HG02884 (cell line): ENCODE data around the gene SMCR8.
"Not testable (repeated sequence)": the region's sequence is repeated elsewhere in the genome, so short reads cannot be mapped to it uniquely, and the experiment has no call there.

Source experiments
- ATAC-seq: cut with Tn5 transposase; IDR thresholded peaks from one replicate; pipeline ENCODE4 v1.9.1; 2021; ENCODE audit warnings: mild to moderate bottlenecking, moderate library complexity; ENCODE audit not compliant: unreplicated experiment

SMCR8 gene

DNA sequence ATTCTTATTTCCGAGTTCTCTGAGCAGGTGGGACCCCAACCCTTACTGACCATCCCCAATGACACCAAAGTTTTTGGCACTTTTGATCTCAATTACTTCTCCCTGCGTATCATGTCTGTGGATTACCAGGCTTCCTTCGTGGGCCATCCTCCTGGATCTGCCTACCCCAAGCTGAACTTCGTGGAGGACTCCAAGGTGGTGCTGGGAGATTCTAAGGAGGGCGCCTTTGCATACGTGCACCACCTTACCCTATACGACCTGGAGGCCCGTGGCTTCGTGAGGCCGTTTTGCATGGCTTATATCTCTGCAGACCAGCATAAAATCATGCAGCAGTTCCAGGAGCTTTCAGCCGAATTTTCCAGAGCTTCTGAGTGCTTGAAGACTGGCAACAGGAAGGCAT, 868 bp downstream of the SMCR8 start:
- ATAC-seq = no peak

GRCh38 chr17:18318117-18318516, 3.0 kb downstream of the SMCR8 start:
- ATAC-seq = no peak

DNA sequence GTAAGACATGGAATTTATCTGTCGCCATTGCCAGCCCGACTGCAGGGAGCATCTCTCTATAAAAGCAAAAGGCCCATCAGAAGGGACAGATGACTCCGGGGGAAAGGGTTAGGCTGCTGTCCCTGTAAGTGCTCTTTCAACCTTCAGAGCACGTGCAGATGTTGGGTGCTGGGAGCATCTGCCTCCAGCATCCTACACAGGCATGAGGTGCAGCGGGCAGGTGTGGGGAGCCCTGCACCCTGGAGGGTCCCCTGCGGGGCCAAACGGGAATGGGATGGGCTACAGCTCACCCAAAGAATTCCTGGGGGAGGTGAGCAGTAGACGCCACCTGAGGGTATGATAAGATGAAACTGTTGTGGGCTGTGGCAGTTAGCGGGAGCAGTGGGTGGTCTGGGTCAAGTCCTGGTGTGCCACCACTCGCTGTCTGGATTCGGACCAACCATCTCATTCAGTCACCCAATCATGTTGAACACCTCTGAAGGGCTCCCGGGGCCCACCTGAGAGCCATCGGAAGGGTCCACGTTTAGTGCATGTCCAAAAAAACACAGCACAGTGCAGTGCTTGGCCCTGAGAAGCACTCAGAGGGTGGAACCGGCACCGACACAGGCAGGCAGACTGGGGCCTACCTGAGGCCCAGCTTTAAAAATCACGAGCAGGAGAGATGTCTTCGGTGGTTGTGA, 3.8 kb downstream of the SMCR8 start:
- no peak for ATAC-seq

DNA sequence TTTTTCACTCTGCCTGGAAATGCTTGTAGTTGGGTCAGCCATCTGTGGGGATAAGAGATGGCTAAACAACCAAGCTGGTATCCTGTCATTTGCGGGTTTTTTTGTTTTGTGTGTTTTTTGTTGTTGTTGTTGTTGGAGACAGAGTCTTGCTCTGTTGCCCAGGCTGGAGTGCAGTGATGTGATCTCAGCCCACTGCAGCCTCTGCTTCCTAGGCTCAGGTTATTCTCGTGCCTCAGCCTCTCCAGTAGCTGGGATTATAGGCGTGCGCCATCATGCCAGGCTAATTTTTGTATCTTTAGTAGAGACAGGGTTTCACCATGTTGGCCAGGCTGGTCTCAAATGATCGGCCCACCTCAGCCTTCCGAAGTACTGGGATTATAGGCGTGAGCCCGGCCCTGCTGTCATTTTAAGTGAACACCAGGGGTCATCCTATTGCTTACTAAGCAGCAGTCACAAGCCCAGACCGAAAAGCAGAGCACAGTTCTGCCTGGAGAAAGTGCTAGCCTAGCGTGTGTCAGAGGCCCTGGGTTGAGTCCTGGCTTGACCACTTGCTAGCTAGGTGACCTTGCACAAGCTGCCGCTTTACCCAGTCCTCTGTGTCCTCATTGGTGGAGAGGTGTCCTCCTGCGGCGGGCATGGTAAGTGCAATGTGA, 4.6 kb downstream of the SMCR8 start:
- no peak for ATAC-seq

- no peak for ATAC-seq
Observed at GRCh38 chr17:18320301-18320700, 5.2 kb downstream of the SMCR8 start.

- ATAC-seq = no peak
Observed at GRCh38 chr17:18321309-18321708, 6.2 kb downstream of the SMCR8 start.

GRCh38 chr17:18322522-18322921, 7.4 kb downstream of the SMCR8 start:
- no peak for ATAC-seq

DNA sequence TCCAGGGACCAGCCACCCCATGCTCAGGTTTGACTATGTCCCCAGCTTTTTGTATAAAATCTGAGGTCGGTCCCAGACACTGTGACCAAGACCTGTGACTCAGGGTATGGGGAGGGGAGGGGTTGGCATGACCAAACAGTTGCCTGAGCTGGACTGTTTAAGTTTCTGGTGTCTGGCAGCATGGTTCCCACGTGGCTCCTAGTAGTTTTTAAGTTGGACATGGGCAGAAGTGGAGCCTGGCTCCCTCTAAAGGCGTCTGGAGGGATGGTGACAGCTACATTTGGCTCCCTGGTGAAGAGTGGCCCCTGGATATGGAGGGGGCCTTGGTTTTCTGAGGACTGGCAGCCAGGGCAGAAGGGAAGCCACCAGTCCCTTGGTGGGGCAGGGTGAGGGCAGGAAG, 7.9 kb downstream of the SMCR8 start:
- no peak for ATAC-seq

GRCh38 chr17:18323507-18324139, 8.5 kb downstream of the SMCR8 start:
- no peak for ATAC-seq

DNA sequence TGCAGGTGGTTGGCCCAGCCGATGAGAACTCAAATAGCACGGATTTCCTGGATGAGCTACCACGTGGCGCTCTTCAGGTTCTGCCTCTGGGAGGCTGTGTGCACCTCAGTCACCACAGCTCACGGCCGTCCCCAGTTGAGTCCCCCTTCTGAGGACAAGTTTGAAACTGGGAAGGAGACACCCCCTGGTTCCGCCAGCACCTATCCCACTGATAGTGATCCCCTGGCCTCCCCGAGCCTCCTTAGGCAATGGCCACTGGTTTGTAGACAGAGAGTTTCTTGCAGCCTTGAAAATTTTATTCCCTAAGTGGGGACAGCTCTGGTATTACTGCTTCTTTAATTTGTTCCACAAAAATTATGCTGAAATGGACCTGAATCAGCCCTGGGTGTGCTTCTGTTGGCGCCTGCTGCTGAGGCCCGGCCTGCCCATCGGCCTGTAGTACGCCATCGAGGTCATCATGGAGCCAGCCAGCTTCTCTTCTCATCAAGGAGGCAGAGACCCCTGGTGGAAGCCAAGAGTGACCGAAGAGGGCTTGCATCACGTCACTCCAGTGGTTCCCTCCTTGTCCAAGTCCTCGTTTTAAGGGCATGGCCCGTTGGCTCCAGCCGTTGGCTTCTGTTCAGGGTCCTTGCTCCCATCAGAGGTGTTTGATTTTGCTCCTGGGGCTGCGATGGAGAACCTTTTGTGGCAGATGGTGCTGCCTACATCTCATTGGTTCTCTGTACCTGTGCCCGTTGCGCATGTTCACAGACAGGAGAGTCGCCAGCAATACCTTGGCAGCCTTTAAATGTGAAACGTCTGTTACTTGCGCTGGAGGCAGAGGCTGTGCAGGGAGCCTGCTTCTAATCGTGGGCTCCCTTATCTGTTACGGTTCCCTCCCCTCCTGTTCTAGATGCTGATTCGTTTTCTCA, 9.3 kb downstream of the SMCR8 start:
- ATAC-seq = no peak

DNA sequence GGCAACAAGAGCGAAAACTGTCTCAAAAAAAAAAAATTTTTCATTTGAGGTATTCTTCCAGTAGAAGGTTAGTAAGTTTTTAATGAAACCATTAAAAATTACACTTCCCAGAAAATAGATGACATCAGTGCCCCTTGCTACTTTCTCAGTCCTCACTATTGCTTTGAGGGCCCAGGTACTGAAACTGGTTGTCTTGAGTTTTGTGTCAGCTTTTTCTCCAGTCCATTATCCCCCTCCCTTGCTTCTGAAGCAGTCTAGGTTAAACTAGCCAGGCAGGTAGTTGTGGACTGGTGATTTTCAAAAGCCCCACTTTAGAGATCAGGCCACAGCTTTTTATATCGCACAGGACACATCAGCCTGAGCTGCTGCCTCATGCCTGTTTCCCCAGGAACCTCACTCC, 10.9 kb downstream of the SMCR8 start:
- no peak for ATAC-seq

GRCh38 chr17:18326572-18326971, 11.5 kb downstream of the SMCR8 start:
- no peak for ATAC-seq

DNA sequence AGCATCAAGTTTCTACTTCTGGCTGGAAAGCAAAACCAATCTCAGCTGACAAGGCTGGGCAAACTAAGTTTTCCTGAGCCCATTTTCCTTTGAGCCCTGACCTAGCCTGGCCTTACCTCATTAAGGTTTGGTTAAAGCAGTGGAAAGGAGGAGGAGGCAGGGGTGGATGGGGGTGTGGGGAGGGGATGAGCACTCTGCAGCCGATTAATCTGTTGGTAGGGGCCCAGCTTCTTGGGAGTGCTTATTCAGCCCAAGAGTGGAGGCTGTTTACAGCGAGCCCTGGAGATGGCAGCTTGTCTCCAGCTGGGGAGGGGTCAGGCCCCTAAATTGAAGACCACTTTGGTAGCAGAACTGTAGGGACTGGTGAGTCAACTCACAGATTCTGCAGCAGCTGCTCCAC, 12.0 kb downstream of the SMCR8 start:
- no peak for ATAC-seq

GRCh38 chr17:18327556-18327955, 12.5 kb downstream of the SMCR8 start:
- ATAC-seq = no peak

GRCh38 chr17:18328643-18329204, 13.6 kb downstream of the SMCR8 start:
- ATAC-seq = no peak

- ATAC-seq = no peak
Observed at GRCh38 chr17:18331879-18332278, 16.8 kb downstream of the SMCR8 start.

- ATAC-seq = no peak
Observed at GRCh38 chr17:18332909-18333489, 17.9 kb downstream of the SMCR8 start.

- not testable (repeated sequence) for ATAC-seq
Observed at GRCh38 chr17:18338158-18338557, 23.1 kb downstream of the SMCR8 start.

DNA sequence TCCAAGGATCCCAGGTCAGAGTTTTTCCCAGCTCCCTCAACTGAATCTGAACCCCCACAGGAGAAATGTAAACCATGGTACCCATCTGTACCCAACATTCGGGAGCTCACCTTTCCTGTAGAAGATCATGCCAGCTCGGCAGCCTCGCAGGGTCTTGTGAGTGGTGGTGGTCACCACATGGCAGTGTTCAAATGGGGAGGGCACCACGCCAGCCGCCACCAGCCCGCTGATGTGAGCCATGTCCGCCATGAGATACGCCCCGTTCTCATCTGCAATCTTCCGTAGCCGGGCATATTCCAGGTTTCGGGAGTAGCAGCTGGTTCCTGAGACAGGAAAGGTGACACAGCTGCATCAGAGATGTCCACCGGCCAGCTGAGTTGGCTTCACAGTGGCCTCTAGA, 24.8 kb downstream of the SMCR8 start:
- ATAC-seq = no peak

GRCh38 chr17:18344021-18344420, 28.9 kb downstream of the SMCR8 start:
- ATAC-seq = no peak

GRCh38 chr17:18353541-18353940, 38.4 kb downstream of the SMCR8 start:
- no peak for ATAC-seq
